ENCODE data around the gene GCN1. TPM values are rescaled to one million over a fixed set of nuclear protein-coding genes. Genes with fewer than 3 reads are reported as not detected.

Gene GCN1
- total RNA-seq, 4 donors from 2014 or later: 36.4 to 56.7 (median 41.6) TPM

GRCh38 chr12:120175537-120175936 is 19.0 kb downstream of the GCN1 start:
- no peak for TF ChIP-seq CTCF (IDR thresholded peaks at IDR 0.05; ENCODE audit: low read depth)

- no peak for TF ChIP-seq CTCF (IDR thresholded peaks at IDR 0.05; ENCODE audit: low read depth)
Observed at GRCh38 chr12:120175062-120175461, 19.5 kb downstream of the GCN1 start.

GRCh38 chr12:120172053-120172452 is 22.5 kb downstream of the GCN1 start:
- TF ChIP-seq CTCF (IDR thresholded peaks at IDR 0.05; ENCODE audit: low read depth): no peak

- no peak for TF ChIP-seq CTCF (IDR thresholded peaks at IDR 0.05; ENCODE audit: low read depth)
Observed at GRCh38 chr12:120170631-120171030, 23.9 kb downstream of the GCN1 start.

- no peak for TF ChIP-seq CTCF (IDR thresholded peaks at IDR 0.05; ENCODE audit: low read depth)
Observed at GRCh38 chr12:120169946-120170345, 24.6 kb downstream of the GCN1 start.

- no peak for TF ChIP-seq CTCF (IDR thresholded peaks at IDR 0.05; ENCODE audit: low read depth)
Observed at GRCh38 chr12:120168337-120168736, 26.2 kb downstream of the GCN1 start.

- no peak for TF ChIP-seq CTCF (IDR thresholded peaks at IDR 0.05; ENCODE audit: low read depth)
Observed at GRCh38 chr12:120167529-120168095, 26.9 kb downstream of the GCN1 start.

Measured in subcutaneous adipose tissue (tissue), 4 donors.